Erythroblast (primary cell): ENCODE data around the gene MRGPRG.

Experiments used
- GATA1 ChIP-seq: IDR thresholded peaks from 2 replicates; pipeline ENCODE4 v1.6.1; 2011; ENCODE audit warnings: low read depth, mild to moderate bottlenecking, control low read depth, low read length, moderate library complexity
- POLR2A ChIP-seq: IDR thresholded peaks from 2 replicates; pipeline ENCODE4 v1.6.1; 2011; ENCODE audit warnings: mild to moderate bottlenecking, low read length

DNA sequence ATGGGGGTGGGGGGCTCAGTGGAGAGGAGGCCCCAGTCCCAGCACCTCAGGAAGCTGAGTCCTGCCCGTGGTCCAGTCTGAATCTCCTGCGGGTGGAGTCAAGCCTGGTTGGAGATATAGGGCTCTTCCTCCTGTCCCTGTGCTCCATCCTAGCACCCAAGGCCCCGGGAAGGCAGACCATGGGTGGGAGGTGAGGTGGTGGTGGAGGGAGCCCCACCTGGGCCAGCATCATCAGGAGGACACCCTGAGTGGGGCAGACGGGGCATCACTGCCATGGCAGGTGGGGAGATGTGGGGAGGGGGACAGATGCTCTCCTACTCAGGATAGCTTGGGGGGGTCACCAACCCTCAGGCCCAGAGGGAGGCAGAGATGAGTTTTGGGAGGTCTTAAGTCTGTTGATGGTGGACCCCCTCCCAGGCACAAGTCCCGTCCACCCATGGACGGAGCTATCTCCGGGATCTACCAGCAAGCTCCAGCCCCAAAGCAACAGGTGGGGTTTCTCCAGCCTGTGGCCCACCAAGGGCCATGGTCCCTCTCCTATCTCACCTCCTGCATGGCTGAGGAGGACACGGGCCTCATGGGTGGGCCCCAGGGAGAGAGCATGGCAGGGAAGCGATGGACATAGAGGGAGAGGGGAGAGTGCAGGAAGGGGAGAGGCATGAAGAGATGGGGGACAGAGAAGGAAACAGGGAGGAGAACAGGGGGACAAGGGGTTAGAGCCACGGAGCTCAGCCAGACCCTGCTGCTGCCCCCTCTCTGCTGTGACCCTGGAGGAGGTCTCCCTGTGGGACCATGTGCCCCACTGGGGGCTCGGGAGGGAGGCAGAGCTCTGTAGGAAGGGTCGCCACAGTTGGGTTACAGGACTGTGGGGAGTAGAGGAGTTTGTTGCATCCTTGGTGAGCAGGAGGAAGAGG, 12.3 kb upstream of the MRGPRG start:
- no peak for TF ChIP-seq POLR2A
- no peak for TF ChIP-seq GATA1
